K562 (cell line): Measurements from ENCODE around the gene TMC5. TPM values are rescaled to one million over a fixed set of nuclear protein-coding genes. Genes with fewer than 3 reads are reported as not detected.

Source experiments
- ATAC-seq: fragments of 200-7000 bp; cut with Tn5 transposase; 3 replicates; pipeline ENCODE4 v1.9.1; 2020; ENCODE audit warnings: moderate library complexity
- BruUV-seq: library from RNA; stranded (reverse); fragments of 400-500 nt; replicated peaks from 2 replicates; lab custom pipeline; 2021; lab: Mats Ljungman, UMichigan
- CTCF ChIA-PET: fragments of 300-600 bp; formaldehyde crosslinking; extraction: SDS; loops from one replicate; lab custom pipeline; 2021; ENCODE audit warnings: low intra/inter-chr PET ratio; lab: Yijun Ruan, JAX
- POLR2A ChIA-PET: fragments of 300-600, 350-650 bp; sonication (Branson Sonifier 250); formaldehyde crosslinking; extraction: SDS; loops from one replicate; lab custom pipeline; 2021; ENCODE audit warnings: antibody characterized with exemption, inconsistent platforms; lab: Yijun Ruan, JAX
- DNase-seq, 4 experiments: peaks; one replicate each; pipeline versions ENCODE4 v3.0.0 to v3.0.0-alpha.2; 2011 to 2018; ENCODE audit warnings: low spot score in 3 of 4, mixed read lengths in 3 of 4; ENCODE audit errors: extremely low read depth in 1 of 4
- FAIRE-seq: peaks from 2 replicates; lab custom pipeline; 2011; peaks lifted over from hg19 to GRCh38; lab: Jason Lieb, UNC
- H2AFZ ChIP-seq: 2 replicates; pipeline ENCODE4 v1.6.0; 2011; ENCODE audit warnings: low read depth, low read length, control low read depth, inconsistent platforms
- H3K27ac ChIP-seq: fragments of 200-600 bp; 3 replicates; pipeline ENCODE4 v1.8.0; 2011; ENCODE audit warnings: low read depth, mild to moderate bottlenecking, control low read depth, inconsistent platforms, low read length, moderate library complexity, mixed read lengths; ENCODE audit errors: extremely low read depth
- H3K27me3 ChIP-seq, 2 experiments: fragments of 300-600 bp in 1 of 2; 2 replicates in 1 of 2; 3 replicates in 1 of 2; pipeline versions ENCODE4 v1.6.0 to v1.8.0; 2011; ENCODE audit warnings: inconsistent platforms in 2 of 2, low read length in 2 of 2, mild to moderate bottlenecking in 1 of 2, mixed read lengths in 1 of 2, moderate library complexity in 1 of 2; ENCODE audit not compliant: control insufficient read depth in 2 of 2, insufficient read depth in 2 of 2
- H3K36me3 ChIP-seq: fragments of 300-600 bp; 3 replicates; pipeline ENCODE4 v1.8.0; 2011; ENCODE audit warnings: mild to moderate bottlenecking, low read length, inconsistent platforms; ENCODE audit not compliant: control insufficient read depth, insufficient read depth
- H3K4me1 ChIP-seq, 2 experiments: fragments of 200-600 bp in 1 of 2; replicated peaks in 1 of 2; 2 replicates in 1 of 2; 3 replicates in 1 of 2; pipeline versions ENCODE4 v1.5.1 to v1.8.0; 2011; ENCODE audit warnings: inconsistent platforms in 2 of 2, low read length in 2 of 2, mild to moderate bottlenecking in 1 of 2, mixed read lengths in 1 of 2, moderate library complexity in 1 of 2; ENCODE audit not compliant: control insufficient read depth in 2 of 2, insufficient read depth in 2 of 2
- H3K4me2 ChIP-seq: 2 replicates; pipeline ENCODE4 v1.6.1; 2011; ENCODE audit warnings: low read length, control low read depth, inconsistent platforms, mixed read lengths; ENCODE audit not compliant: insufficient read depth
- H3K4me3 ChIP-seq: fragments of 200-600 bp; sonication (generic), shearing (Covaris generic); 2 replicates; pipeline ENCODE4 v1.5.1; 2016; ENCODE audit warnings: control low read depth, inconsistent platforms
- H3K79me2 ChIP-seq: fragments of 200-600 bp; 3 replicates; pipeline ENCODE4 v1.8.0; 2011; ENCODE audit warnings: low read length, inconsistent platforms; ENCODE audit not compliant: control insufficient read depth, insufficient read depth
- H3K9ac ChIP-seq, 2 experiments: 2 replicates each; pipeline versions ENCODE4 v1.6.0 to v1.6.1; 2011; ENCODE audit warnings: low read depth in 2 of 2, low read length in 2 of 2, control low read depth in 1 of 2, inconsistent platforms in 1 of 2, mild to moderate bottlenecking in 1 of 2, mixed read lengths in 1 of 2; ENCODE audit not compliant: insufficient read depth in 1 of 2
- H3K9me1 ChIP-seq: one replicate; pipeline ENCODE4 v1.6.0; 2011; ENCODE audit warnings: inconsistent platforms, mild to moderate bottlenecking, low read length, moderate library complexity; ENCODE audit not compliant: control insufficient read depth, insufficient read depth
- H3K9me3 ChIP-seq: replicated peaks from 2 replicates; pipeline ENCODE4 v1.5.1; 2011; ENCODE audit warnings: low read depth, low read length, inconsistent platforms; ENCODE audit not compliant: control insufficient read depth, insufficient read depth
- H4K20me1 ChIP-seq: replicated peaks from 2 replicates; pipeline ENCODE4 v1.6.1; 2011; ENCODE audit warnings: low read length, inconsistent platforms, mixed read lengths; ENCODE audit not compliant: control insufficient read depth, insufficient read depth
- C11orf30 ChIP-seq: fragments of 450-650 bp; IDR thresholded peaks from 2 replicates; pipeline ENCODE4 v1.6.1; 2016; ENCODE audit warnings: low read depth, mild to moderate bottlenecking
- CREM ChIP-seq: IDR thresholded peaks from 2 replicates; pipeline ENCODE4 v1.6.1; 2014; ENCODE audit warnings: antibody characterized with exemption, low read depth
- MAFK ChIP-seq: IDR thresholded peaks from 2 replicates; pipeline ENCODE4 v1.6.1; 2011; ENCODE audit warnings: low read length, improper control_type of control experiment
- NFE2L1 ChIP-seq: fragments of 450-650 bp; IDR thresholded peaks from 2 replicates; pipeline ENCODE4 v1.6.1; 2016; ENCODE audit warnings: missing genetic modification characterization, low read depth, mild to moderate bottlenecking, missing compliant biosample characterization, moderate library complexity, borderline replicate concordance
- NFRKB ChIP-seq: fragments of 450-650 bp; IDR thresholded peaks from 2 replicates; pipeline ENCODE4 v1.6.1; 2016; ENCODE audit warnings: low read depth
- PHB ChIP-seq: fragments of 250-450 bp; sonication (Bioruptor Pico); IDR thresholded peaks from 2 replicates; pipeline ENCODE4 v1.5.0; 2021
- POLR3A ChIP-seq: IDR thresholded peaks from 2 replicates; pipeline ENCODE4 v1.6.1; 2011; ENCODE audit warnings: borderline replicate concordance, mild to moderate bottlenecking, moderate library complexity; ENCODE audit not compliant: insufficient read length, insufficient read depth; ENCODE audit errors: extremely low read depth
- PURB ChIP-seq: sonication (generic); formaldehyde crosslinking; IDR thresholded peaks from 2 replicates; pipeline ENCODE4 v1.9.0; 2021; ENCODE audit warnings: low read depth, mild to moderate bottlenecking, missing genetic modification reagents
- TSC22D4 ChIP-seq: fragments of 450-650 bp; IDR thresholded peaks from 2 replicates; pipeline ENCODE4 v1.6.1; 2016; ENCODE audit warnings: missing genetic modification characterization, missing biosample characterization, control low read depth
- ZHX1 ChIP-seq: fragments of 150-350 bp; conservative IDR thresholded peaks from 2 replicates; pipeline ENCODE4 v1.6.1; 2014; ENCODE audit warnings: low read length
- ZNF316 ChIP-seq: fragments of 450-650 bp; IDR thresholded peaks from 2 replicates; pipeline ENCODE4 v1.6.1; 2016
- ZNF695 ChIP-seq: fragments of 450-650 bp; formaldehyde crosslinking; IDR thresholded peaks from 2 replicates; pipeline ENCODE4 v1.4.0; 2020; ENCODE audit warnings: mild to moderate bottlenecking, moderate library complexity
- WGBS: fragments of 100-300 bp; shearing (Covaris generic); methylation state at CpG from one replicate; pipeline ENCODE4 v1.1.6; 2016; ENCODE audit warnings: low coverage, mixed read lengths; ENCODE audit not compliant: insufficient coverage; ENCODE audit errors: missing lambda C conversion rate; 5-methylcytosine and 5-hydroxymethylcytosine counted together
- in situ Hi-C: fragments of 300-500 bp; cut with MboI; formaldehyde crosslinking; loops from 4 replicates; pipeline ENCODE4 v1.15.0; 2018; ENCODE audit warnings: inconsistent platforms, mixed read lengths
- intact Hi-C: fragments of 100-400 bp; cut with micrococcal nuclease; formaldehyde crosslinking; loops from 2 replicates; pipeline ENCODE4 v1.14.2; 2022
- polyA plus RNA-seq, 8 experiments: library from polyadenylated mRNA; depleted of rRNA in 4 of 8; stranded (reverse) in 5 of 8; unstranded in 3 of 8; fragments of >200 nt; fragmentation: Nextera tagmentation in 2 of 8; fragmentation: Illumina TruSeq in 1 of 8; extraction: Ambion mirVana in 2 of 8; extraction: Trizol in 1 of 8; gene quantifications; 2 replicates each; pipeline versions ENCODE4 v1.2.1 to v1.2.3, GENCODE V29; 2011 to 2014; ENCODE audit warnings: inconsistent platforms in 1 of 8, missing spikeins in 1 of 8
- total RNA-seq, 7 experiments: library from RNA; depleted of rRNA in 6 of 7; stranded (reverse); fragments of >200 nt in 6 of 7; fragmentation: Illumina TruSeq in 2 of 7; extraction: Trizol in 2 of 7; gene quantifications; 2 replicates each; pipeline versions ENCODE4 v1.2.1 to v1.2.3, GENCODE V29; 2011 to 2021; ENCODE audit warnings: low replicate concordance in 1 of 7

Gene TMC5
- total and polyA plus RNA-seq, 9 of the 15 experiments (the other 6 are each of a cell fraction or from before 2014, with no cell fraction given) = 0.83 to 2.6 (median 1.6) TPM

- TF ChIP-seq NFE2L1 (tag) (peak; percentile 61; the same call in 1 of the 2 replicates), ZNF316 (peak; percentile 90), C11orf30 (peak; percentile 84)
Measured at GRCh38 chr16:19481296-19481695, 63.6 kb downstream of the TMC5 start (continued).

- CTCF ChIA-PET = no interaction called here
- H3K36me3 ChIP-seq = no peaks in the 10 kb centered on the region; the same call in 2 of the 3 replicates
- ATAC-seq = no peak
Measured at GRCh38 chr16:19481769-19482168, 64.1 kb downstream of the TMC5 start.

More at GRCh38 chr16:19481769-19482168, 64.1 kb downstream of the TMC5 start:
- Histone ChIP-seq H3K9me1 (no peaks in the 10 kb centered on the region), H3K27ac (no peak overlapping the region; the same call in 2 of the 3 replicates), H3K4me2 (no peak overlapping the region), H3K4me3 (no peak overlapping the region), H3K27me3 (no peaks in the 10 kb centered on the region; a peak in 1 of 5 replicates), H3K79me2 (peaks cover 3% of the 10 kb centered on the region; the same call in 1 of the 3 replicates), H3K4me1 (peaks cover 6 to 15% of the 10 kb centered on the region in 2 experiments; a peak in 4 of 5 replicates), H2AFZ (peak overlapping the region; percentile 60; the same call in 1 of the 2 replicates), H3K9me3 (no peaks in the 10 kb centered on the region), H4K20me1 (no peaks in the 10 kb centered on the region), H3K9ac (no peak overlapping the region)
- intact Hi-C loops = loop anchor here (10.0 kb wide), 1 partner anchor 87 kb away; no protein-coding TSS in a partner anchor
- POLR2A ChIA-PET = interaction anchor here (0.7 kb wide), 1 partner anchor 9 kb away, joined by 3 read pairs; no protein-coding TSS in a partner anchor
- TF ChIP-seq PURB = no peak
- TF ChIP-seq NFRKB = no peak
- no peak for TF ChIP-seq CREM
- no peak for TF ChIP-seq MAFK
- TF ChIP-seq ZNF695 (CRISPR knock-in tag) = no peak
- no peak for TF ChIP-seq PHB (CRISPR knock-in tag)
- no peak for TF ChIP-seq POLR3A
- TF ChIP-seq TSC22D4 (tag) = no peak
- no peak for TF ChIP-seq ZHX1
- FAIRE-seq (no peak), DNase-seq (no peak)
- 81% methylated on average over 5 of the region's 5 CpGs for WGBS
- BruUV-seq = no TSS peak
- in situ Hi-C loops = no loop called here
